Muscle of leg (tissue), 11 donors: Measurements from ENCODE around the gene EML6. TPM values are rescaled to one million over a fixed set of nuclear protein-coding genes. Genes with fewer than 3 reads are reported as not detected.

Experiments
- DNase-seq: peaks from one replicate; pipeline ENCODE4 v3.0.0; 2013
- H3K27ac ChIP-seq: one replicate; pipeline ENCODE4 v1.5.1; 2013; ENCODE audit warnings: mild to moderate bottlenecking, low read length, control low read depth
- H3K27me3 ChIP-seq: one replicate; pipeline ENCODE4 v1.6.1; 2013; ENCODE audit warnings: low read length; ENCODE audit not compliant: control insufficient read depth, insufficient read depth
- H3K36me3 ChIP-seq: one replicate; pipeline ENCODE4 v1.6.1; 2013; ENCODE audit warnings: low read length; ENCODE audit not compliant: control insufficient read depth, insufficient read depth
- H3K4me1 ChIP-seq: one replicate; pipeline ENCODE4 v1.6.1; 2013; ENCODE audit warnings: low read length; ENCODE audit not compliant: control insufficient read depth, insufficient read depth
- H3K4me3 ChIP-seq: one replicate; pipeline ENCODE4 v1.5.1; 2013; ENCODE audit warnings: low read length, control low read depth
- H3K9me3 ChIP-seq: replicated peaks from 2 replicates; pipeline ENCODE4 v1.6.1; 2013; ENCODE audit warnings: low read depth, low read length; ENCODE audit not compliant: control insufficient read depth
- WGBS: methylation state at CpG from one replicate; pipeline ENCODE4 v1.1.5; 2013; ENCODE audit warnings: missing lambda C conversion rate; ENCODE audit not compliant: insufficient coverage; 5-methylcytosine and 5-hydroxymethylcytosine counted together
- polyA plus RNA-seq, 8 donors: library from polyadenylated mRNA; unstranded; fragments of 120-200 nt; gene quantifications; one replicate each; pipeline versions ENCODE4 v1.2.1 to v1.2.3, GENCODE V29; 2013; ENCODE audit warnings: inconsistent platforms in 1 of 8, low replicate concordance in 1 of 8; ENCODE audit not compliant: insufficient read length in 8 of 8, insufficient read depth in 1 of 8
- total RNA-seq: library from RNA; stranded (reverse); fragments of 120-200 nt; gene quantifications from one replicate; pipeline ENCODE4 v1.2.4, GENCODE V29; 2013

Gene EML6
- total and polyA plus RNA-seq, 9 donors: 11.2 to 32.1 (median 18.8) TPM

- H3K36me3 ChIP-seq: no peaks in the 10 kb centered on the region
- no peaks in the 10 kb centered on the region for H3K27me3 ChIP-seq
- 33% methylated on average over 1 of the region's 9 CpGs for WGBS
- no peak for DNase-seq
- H3K4me3 ChIP-seq: no peak overlapping the region
- no peak overlapping the region for H3K27ac ChIP-seq
- H3K4me1 ChIP-seq: peaks cover 25% of the 10 kb centered on the region
- no peaks in the 10 kb centered on the region for H3K9me3 ChIP-seq
Measured at GRCh38 chr2:54955358-54956110, 232.1 kb downstream of the EML6 start.

- DNase-seq: peak; percentile 61
- 100% methylated on average over 1 of the region's 2 CpGs for WGBS
- H3K36me3 ChIP-seq: no peaks in the 10 kb centered on the region
- no peak overlapping the region for H3K4me3 ChIP-seq
- H3K27me3 ChIP-seq: no peaks in the 10 kb centered on the region
- peaks cover 25% of the 10 kb centered on the region for H3K4me1 ChIP-seq
- peak overlapping the region; percentile 23 for H3K27ac ChIP-seq
- no peaks in the 10 kb centered on the region for H3K9me3 ChIP-seq
Measured at GRCh38 chr2:54956111-54956627, 232.7 kb downstream of the EML6 start.

- Histone ChIP-seq H3K4me1 (peaks cover 25% of the 10 kb centered on the region), H3K4me3 (no peak overlapping the region), H3K36me3 (no peaks in the 10 kb centered on the region), H3K27ac (peak overlapping the region; percentile 42), H3K9me3 (no peaks in the 10 kb centered on the region), H3K27me3 (no peaks in the 10 kb centered on the region)
- peak; percentile 39 for DNase-seq
- 87% methylated on average over 15 of the region's 18 CpGs for WGBS
Measured at GRCh38 chr2:54957321-54957999, 234.0 kb downstream of the EML6 start.

- Histone ChIP-seq H3K36me3 (peaks cover 3% of the 10 kb centered on the region), H3K9me3 (no peaks in the 10 kb centered on the region), H3K27me3 (no peaks in the 10 kb centered on the region), H3K4me3 (no peak overlapping the region), H3K4me1 (peaks cover 29% of the 10 kb centered on the region), H3K27ac (peak overlapping the region; percentile 66)
- peak; percentile 69 for DNase-seq
- 88% methylated on average over 11 of the region's 14 CpGs for WGBS
Measured at GRCh38 chr2:54958717-54959371, 235.4 kb downstream of the EML6 start.

GRCh38 chr2:54960164-54960563 is 236.7 kb downstream of the EML6 start:
- no peaks in the 10 kb centered on the region for H3K27me3 ChIP-seq
- no peaks in the 10 kb centered on the region for H3K9me3 ChIP-seq
- WGBS: 58% methylated on average over 6 of the region's 7 CpGs
- no peak overlapping the region for H3K27ac ChIP-seq
- DNase-seq: no peak
- no peak overlapping the region for H3K4me3 ChIP-seq
- peaks cover 3% of the 10 kb centered on the region for H3K36me3 ChIP-seq
- H3K4me1 ChIP-seq: peaks cover 33% of the 10 kb centered on the region

GRCh38 chr2:54962511-54962910 is 239.0 kb downstream of the EML6 start:
- Histone ChIP-seq H3K36me3 (peaks cover 14% of the 10 kb centered on the region), H3K27me3 (no peaks in the 10 kb centered on the region)
- 86% methylated on average over 2 of the region's 13 CpGs for WGBS

GRCh38 chr2:54962935-54963440 is 239.5 kb downstream of the EML6 start:
- H3K27ac ChIP-seq: peak overlapping the region; percentile 1
- no peak for DNase-seq
- H3K27me3 ChIP-seq: no peaks in the 10 kb centered on the region
- peaks cover 41% of the 10 kb centered on the region for H3K4me1 ChIP-seq
- no CpG with 5 or more reads among the region's 3 CpGs for WGBS
- H3K4me3 ChIP-seq: no peak overlapping the region
- no peaks in the 10 kb centered on the region for H3K9me3 ChIP-seq
- peaks cover 18% of the 10 kb centered on the region for H3K36me3 ChIP-seq

More at GRCh38 chr2:54962511-54962910, 239.0 kb downstream of the EML6 start:
- H3K4me3 ChIP-seq: no peak overlapping the region
- DNase-seq: no peak
- H3K27ac ChIP-seq: no peak overlapping the region
- no peaks in the 10 kb centered on the region for H3K9me3 ChIP-seq
- peaks cover 41% of the 10 kb centered on the region for H3K4me1 ChIP-seq

- no peaks in the 10 kb centered on the region for H3K9me3 ChIP-seq
- no peak overlapping the region for H3K4me3 ChIP-seq
- peaks cover 22% of the 10 kb centered on the region for H3K36me3 ChIP-seq
- 100% methylated on average over 1 of the region's 2 CpGs for WGBS
- H3K27me3 ChIP-seq: no peaks in the 10 kb centered on the region
- no peak for DNase-seq
- peak overlapping the region; percentile 1 for H3K27ac ChIP-seq
- H3K4me1 ChIP-seq: peaks cover 45% of the 10 kb centered on the region
Measured at GRCh38 chr2:54963476-54963875, 240.0 kb downstream of the EML6 start.

- H3K27me3 ChIP-seq: no peaks in the 10 kb centered on the region
- no peak overlapping the region for H3K27ac ChIP-seq
- no peak for DNase-seq
- peaks cover 23% of the 10 kb centered on the region for H3K36me3 ChIP-seq
- H3K9me3 ChIP-seq: no peaks in the 10 kb centered on the region
- H3K4me1 ChIP-seq: peaks cover 47% of the 10 kb centered on the region
- no peak overlapping the region for H3K4me3 ChIP-seq
- 92% methylated on average over 8 of the region's 8 CpGs for WGBS
Measured at GRCh38 chr2:54964271-54964670, 240.8 kb downstream of the EML6 start.

- Histone ChIP-seq H3K4me1 (peaks cover 51% of the 10 kb centered on the region), H3K4me3 (no peak overlapping the region), H3K27ac (no peak overlapping the region), H3K27me3 (no peaks in the 10 kb centered on the region), H3K9me3 (no peaks in the 10 kb centered on the region), H3K36me3 (peaks cover 28% of the 10 kb centered on the region)
- WGBS: 0% methylated on average over 1 of the region's 4 CpGs
- DNase-seq: no peak
Measured at GRCh38 chr2:54964816-54965215, 241.4 kb downstream of the EML6 start.
